Activated CD4-positive, CD25-positive, alpha-beta regulatory T cell treated with anti-CD3 and anti-CD28 coated beads, Interleukin-2, amount 50 U/mL, for 16 hours (primary cell): Measurements from ENCODE around the gene PHACTR3.

Experiments
- DNase-seq: peaks from one replicate; pipeline ENCODE4 v3.0.0-alpha.2; 2020; ENCODE audit warnings: low read depth, low spot score

PHACTR3 gene

GRCh38 chr20:59670786-59671492 is 66.6 kb downstream of the PHACTR3 start:
- DNase-seq, result no peak

- no peak for DNase-seq
Observed at GRCh38 chr20:59671661-59672471, 67.5 kb downstream of the PHACTR3 start.

- no peak for DNase-seq
Observed at GRCh38 chr20:59672576-59672975, 68.2 kb downstream of the PHACTR3 start.

- no peak for DNase-seq
Observed at GRCh38 chr20:59673288-59673997, 69.1 kb downstream of the PHACTR3 start.

GRCh38 chr20:59673998-59674445 is 69.7 kb downstream of the PHACTR3 start:
- DNase-seq, result no peak

- no peak for DNase-seq
Observed at GRCh38 chr20:59676126-59676850, 71.9 kb downstream of the PHACTR3 start.

GRCh38 chr20:59676851-59677182 is 72.5 kb downstream of the PHACTR3 start:
- DNase-seq, result no peak

- no peak for DNase-seq
Observed at GRCh38 chr20:59677586-59677985, 73.2 kb downstream of the PHACTR3 start.

- no peak for DNase-seq
Observed at GRCh38 chr20:59678288-59678687, 73.9 kb downstream of the PHACTR3 start.

- no peak for DNase-seq
Observed at GRCh38 chr20:59678951-59679350, 74.6 kb downstream of the PHACTR3 start.

- DNase-seq, result no peak
Observed at GRCh38 chr20:59680148-59680650, 75.9 kb downstream of the PHACTR3 start.

GRCh38 chr20:59680852-59681251 is 76.5 kb downstream of the PHACTR3 start:
- DNase-seq, result no peak

GRCh38 chr20:59682603-59683002 is 78.3 kb downstream of the PHACTR3 start:
- no peak for DNase-seq

GRCh38 chr20:59683181-59683580 is 78.8 kb downstream of the PHACTR3 start:
- no peak for DNase-seq

- DNase-seq, result no peak
Observed at GRCh38 chr20:59684685-59685242, 80.4 kb downstream of the PHACTR3 start.

- no peak for DNase-seq
Observed at GRCh38 chr20:59686404-59687346, 82.3 kb downstream of the PHACTR3 start.

- DNase-seq, result no peak
Observed at GRCh38 chr20:59688356-59688755, 84.0 kb downstream of the PHACTR3 start.

- no peak for DNase-seq
Observed at GRCh38 chr20:59688999-59689398, 84.7 kb downstream of the PHACTR3 start.

- DNase-seq, result no peak
Observed at GRCh38 chr20:59690101-59690500, 85.8 kb downstream of the PHACTR3 start.

- DNase-seq, result no peak
Observed at GRCh38 chr20:59690976-59691375, 86.6 kb downstream of the PHACTR3 start.
